Upper lobe of right lung (tissue), 1 donor: ENCODE measurements around the gene KRTAP9-7. TPM values are rescaled to one million over a fixed set of nuclear protein-coding genes. Genes with fewer than 3 reads are reported as not detected.
"Not testable (repeated sequence)": the region's sequence is repeated elsewhere in the genome, so short reads cannot be mapped to it uniquely, and the experiment has no call there.

Experiments
- ATAC-seq: fragments of 200-7000 bp; cut with Tn5 transposase; one replicate; pipeline ENCODE4 v1.9.1; 2020; ENCODE audit warnings: mild to moderate bottlenecking, moderate library complexity
- DNase-seq: peaks from one replicate; pipeline ENCODE4 v3.0.0-alpha.2; 2020
- H3K27ac ChIP-seq: fragments of 200-600 bp; one replicate; pipeline ENCODE4 v1.8.0; 2022
- H3K27me3 ChIP-seq: fragments of 200-600 bp; one replicate; pipeline ENCODE4 v1.8.0; 2022; ENCODE audit warnings: mild to moderate bottlenecking
- H3K36me3 ChIP-seq: fragments of 200-600 bp; one replicate; pipeline ENCODE4 v1.8.0; 2022
- H3K4me1 ChIP-seq: fragments of 200-600 bp; one replicate; pipeline ENCODE4 v1.8.0; 2022
- H3K4me3 ChIP-seq: fragments of 200-600 bp; one replicate; pipeline ENCODE4 v1.8.0; 2022; ENCODE audit warnings: mild to moderate bottlenecking
- H3K9me3 ChIP-seq: fragments of 200-600 bp; one replicate; pipeline ENCODE4 v1.8.0; 2022
- CTCF ChIP-seq: fragments of 200-600 bp; IDR thresholded peaks from one replicate; pipeline ENCODE4 v1.8.0; 2022; ENCODE audit warnings: antibody characterized with exemption
- intact Hi-C: fragments of 100-400 bp; cut with DNase I; formaldehyde crosslinking; loops from one replicate; pipeline ENCODE4 v1.11.0; 2022
- long read RNA-seq: library from polyadenylated mRNA; unstranded; transcript quantifications from one replicate; pipeline ENCODE4 v2.0.0, GENCODE V29; 2021
- total RNA-seq: library from RNA; stranded (reverse); fragmentation: NEBNext Ultra II Directional; extraction: Animal tissue kit (Norgen Biotek cat#: 25700); gene quantifications from one replicate; pipeline ENCODE4 v1.2.1, GENCODE V29; 2021
- donor health status: DM: no; HTN: yes; CAD: no; lungs with severe emphysema.

KRTAP9-7 gene
- not detected for total RNA-seq
- long read RNA-seq = 0 reads

- DNase-seq, H3K27me3 ChIP-seq, H3K9me3 ChIP-seq, ATAC-seq, H3K27ac ChIP-seq, H3K4me1 ChIP-seq, intact Hi-C loops, H3K36me3 ChIP-seq, H3K4me3 ChIP-seq: not testable (repeated sequence)
Observed at GRCh38 chr17:41275648-41276190, at the start of gene KRTAP9-7. KRTAP9-7 (plus strand) TSS chr17:41275698; CDS start chr17:41275698, 0 bp downstream.

- H3K27ac ChIP-seq = no peak overlapping the region
- H3K4me1 ChIP-seq = no peaks in the 10 kb centered on the region
- DNase-seq (no peak), ATAC-seq (no peak)
- no peaks in the 10 kb centered on the region for H3K9me3 ChIP-seq
- H3K4me3 ChIP-seq = no peak overlapping the region
- H3K27me3 ChIP-seq = no peaks in the 10 kb centered on the region
- TF ChIP-seq CTCF = no peak
- intact Hi-C loops = no loop called here
- H3K36me3 ChIP-seq = no peaks in the 10 kb centered on the region
Observed at GRCh38 chr17:41226051-41226450, 49.4 kb upstream of the KRTAP9-7 start.

DNA sequence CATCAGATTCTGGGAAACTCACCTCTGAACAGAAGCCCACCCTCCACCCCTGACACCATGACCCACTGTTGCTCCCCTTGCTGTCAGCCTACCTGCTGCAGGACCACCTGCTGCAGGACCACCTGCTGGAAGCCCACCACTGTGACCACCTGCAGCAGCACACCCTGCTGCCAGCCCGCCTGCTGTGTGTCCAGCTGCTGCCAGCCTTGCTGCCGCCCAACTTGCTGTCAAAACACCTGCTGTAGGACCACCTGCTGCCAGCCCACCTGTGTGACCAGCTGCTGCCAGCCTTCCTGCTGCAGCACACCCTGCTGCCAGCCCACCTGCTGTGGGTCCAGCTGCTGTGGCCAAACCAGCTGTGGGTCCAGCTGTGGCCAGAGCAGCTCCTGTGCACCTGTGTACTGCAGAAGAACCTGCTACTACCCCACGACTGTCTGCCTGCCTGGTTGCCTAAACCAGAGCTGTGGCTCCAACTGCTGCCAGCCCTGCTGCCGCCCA is 48.9 kb upstream of the KRTAP9-7 start, which contains the start of gene KRTAP9-2:
KRTAP9-2 (plus strand) TSS at position 51 of the 498 bp plus-strand sequence; CDS start at position 58, 7 bp downstream.
- DNase-seq, H3K4me3 ChIP-seq, H3K27ac ChIP-seq, intact Hi-C loops, ATAC-seq, H3K4me1 ChIP-seq, H3K27me3 ChIP-seq, H3K36me3 ChIP-seq, H3K9me3 ChIP-seq: not testable (repeated sequence)

DNA sequence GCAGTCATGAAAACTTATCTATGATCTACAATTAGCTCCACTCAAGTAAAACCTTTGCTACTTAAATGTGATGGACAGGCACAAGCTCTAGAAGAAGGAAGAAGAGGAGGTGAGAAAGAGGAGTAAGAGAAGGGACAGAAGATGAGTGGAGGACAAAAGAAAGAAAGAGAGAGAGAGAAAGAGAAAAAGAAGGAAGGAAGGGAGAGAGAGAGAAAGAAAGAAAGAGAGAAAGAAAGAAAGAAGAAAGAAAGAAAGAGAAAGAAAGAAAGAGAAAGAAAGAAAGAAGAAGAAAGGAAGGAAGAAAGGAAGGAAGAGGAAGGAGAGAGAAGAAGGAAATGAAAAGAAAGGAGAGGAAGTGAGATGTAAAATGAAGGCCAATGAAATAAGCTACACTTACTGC is 45.4 kb upstream of the KRTAP9-7 start:
- Histone ChIP-seq H3K9me3 (no peaks in the 10 kb centered on the region), H3K27me3 (peaks cover 5% of the 10 kb centered on the region), H3K27ac (no peak overlapping the region), H3K36me3 (no peaks in the 10 kb centered on the region), H3K4me3 (no peak overlapping the region), H3K4me1 (no peaks in the 10 kb centered on the region)
- TF ChIP-seq CTCF = no peak
- ATAC-seq (no peak), DNase-seq (no peak)
- intact Hi-C loops = no loop called here

- no peak for DNase-seq
- no peak overlapping the region for H3K4me3 ChIP-seq
- H3K27ac ChIP-seq = no peak overlapping the region
- H3K27me3 ChIP-seq = peaks cover 5% of the 10 kb centered on the region
- no peaks in the 10 kb centered on the region for H3K4me1 ChIP-seq
- ATAC-seq = no peak
- no peak for TF ChIP-seq CTCF
- no peaks in the 10 kb centered on the region for H3K36me3 ChIP-seq
- no peaks in the 10 kb centered on the region for H3K9me3 ChIP-seq
- intact Hi-C loops = no loop called here
Observed at GRCh38 chr17:41231731-41232130, 43.8 kb upstream of the KRTAP9-7 start.

DNA sequence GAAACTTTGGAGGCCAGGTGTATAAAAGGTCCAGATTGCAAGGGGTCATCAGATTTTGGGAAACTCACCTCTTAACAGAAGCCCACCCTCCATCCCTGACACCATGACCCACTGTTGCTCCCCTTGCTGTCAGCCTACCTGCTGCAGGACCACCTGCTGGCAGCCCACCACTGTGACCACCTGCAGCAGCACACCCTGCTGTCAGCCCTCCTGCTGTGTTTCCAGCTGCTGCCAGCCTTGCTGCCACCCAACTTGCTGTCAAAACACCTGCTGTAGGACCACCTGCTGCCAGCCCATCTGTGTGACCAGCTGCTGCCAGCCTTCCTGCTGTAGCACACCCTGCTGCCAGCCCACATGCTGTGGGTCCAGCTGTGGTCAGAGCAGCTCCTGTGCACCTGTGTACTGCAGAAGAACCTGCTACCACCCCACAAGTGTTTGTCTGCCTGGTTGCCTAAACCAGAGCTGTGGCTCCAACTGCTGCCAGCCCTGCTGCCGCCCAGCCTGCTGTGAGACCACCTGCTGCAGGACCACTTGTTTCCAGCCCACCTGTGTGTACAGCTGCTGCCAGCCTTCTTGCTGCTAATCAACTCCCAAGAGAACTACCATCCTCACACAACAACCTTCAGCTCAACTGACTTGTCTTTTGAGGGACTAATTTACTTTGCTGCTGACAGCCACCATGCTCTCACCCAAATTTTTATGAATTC is 42.9 kb upstream of the KRTAP9-7 start, which contains the start of gene KRTAP9-3:
KRTAP9-3 (plus strand) TSS at position 51 of the 707 bp plus-strand sequence; CDS start at position 104, 53 bp downstream.
- H3K4me1 ChIP-seq, DNase-seq, H3K9me3 ChIP-seq, H3K27me3 ChIP-seq, intact Hi-C loops, H3K36me3 ChIP-seq, H3K4me3 ChIP-seq, ATAC-seq, H3K27ac ChIP-seq: not testable (repeated sequence)

DNA sequence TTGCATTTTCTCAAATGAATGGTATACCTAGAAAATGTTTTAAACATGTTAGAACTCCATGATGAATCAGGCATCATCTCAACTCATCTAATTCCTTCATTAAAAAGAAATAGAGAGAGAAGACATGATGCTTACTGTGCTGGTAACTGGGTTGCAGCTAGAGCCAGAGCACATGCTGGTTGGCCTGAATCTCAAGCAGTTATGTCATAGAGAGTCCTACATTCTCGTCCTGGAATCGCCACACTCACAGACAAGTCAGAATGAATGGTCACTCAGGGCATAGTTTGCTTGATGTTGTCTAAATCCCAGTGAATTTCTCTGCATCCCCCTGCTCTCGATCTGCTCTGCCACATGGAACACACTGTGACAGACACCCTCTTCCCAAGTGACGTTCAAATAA is 38.4 kb upstream of the KRTAP9-7 start:
- H3K27ac ChIP-seq, H3K9me3 ChIP-seq, DNase-seq, H3K36me3 ChIP-seq, H3K4me3 ChIP-seq, H3K27me3 ChIP-seq, intact Hi-C loops, H3K4me1 ChIP-seq, ATAC-seq: not testable (repeated sequence)

GRCh38 chr17:41237949-41238437 is 37.5 kb upstream of the KRTAP9-7 start, which contains the start of gene KRTAP9-8:
KRTAP9-8 (plus strand) TSS chr17:41237999; CDS start chr17:41238052, 53 bp downstream.
- H3K36me3 ChIP-seq, H3K27me3 ChIP-seq, H3K9me3 ChIP-seq, H3K27ac ChIP-seq, H3K4me3 ChIP-seq, H3K4me1 ChIP-seq, ATAC-seq, intact Hi-C loops, DNase-seq: not testable (repeated sequence)

GRCh38 chr17:41246995-41247787 is 28.3 kb upstream of the KRTAP9-7 start:
- H3K4me1 ChIP-seq, H3K36me3 ChIP-seq, ATAC-seq, H3K9me3 ChIP-seq, H3K27ac ChIP-seq, H3K27me3 ChIP-seq, intact Hi-C loops, H3K4me3 ChIP-seq, DNase-seq: not testable (repeated sequence)

DNA sequence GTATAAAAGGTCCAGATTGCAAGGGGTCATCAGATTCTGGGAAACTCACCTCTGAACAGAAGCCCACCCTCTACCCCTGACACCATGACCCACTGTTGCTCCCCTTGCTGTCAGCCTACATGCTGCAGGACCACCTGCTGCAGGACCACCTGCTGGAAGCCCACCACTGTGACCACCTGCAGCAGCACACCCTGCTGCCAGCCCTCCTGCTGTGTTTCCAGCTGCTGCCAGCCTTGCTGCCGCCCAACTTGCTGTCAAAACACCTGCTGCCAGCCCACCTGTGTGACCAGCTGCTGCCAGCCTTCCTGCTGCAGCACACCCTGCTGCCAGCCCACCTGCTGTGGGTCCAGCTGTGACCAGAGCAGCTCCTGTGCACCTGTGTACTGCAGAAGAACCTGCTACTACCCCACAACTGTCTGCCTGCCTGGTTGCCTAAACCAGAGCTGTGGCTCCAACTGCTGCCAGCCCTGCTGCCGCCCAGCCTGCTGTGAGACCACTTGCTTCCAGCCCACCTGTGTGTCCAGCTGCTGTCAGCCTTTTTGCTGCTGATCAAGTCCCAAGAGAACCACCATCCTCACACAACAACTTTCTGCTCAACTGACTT is 25.8 kb upstream of the KRTAP9-7 start, which contains the start of gene KRTAP9-4:
KRTAP9-4 (plus strand) TSS at position 51 of the 604 bp plus-strand sequence; CDS start at position 85, 34 bp downstream.
- H3K27me3 ChIP-seq, H3K36me3 ChIP-seq, ATAC-seq, H3K9me3 ChIP-seq, H3K4me3 ChIP-seq, intact Hi-C loops, DNase-seq, H3K4me1 ChIP-seq, H3K27ac ChIP-seq: not testable (repeated sequence)
